HG02970 (cell line): Measurements from ENCODE around the gene MIF.
A peak's percentile ranks its signal among the peaks of the same experiment; 100 is the strongest.

Experiments used
- ATAC-seq: cut with Tn5 transposase; IDR thresholded peaks from one replicate; pipeline ENCODE4 v1.9.1; 2021; ENCODE audit warnings: mild to moderate bottlenecking, moderate library complexity, moderate number of reproducible peaks; ENCODE audit not compliant: unreplicated experiment, low FRiP score

Gene MIF

GRCh38 chr22:23874871-23875270, 19.3 kb upstream of the MIF start:
- no peak for ATAC-seq

- ATAC-seq: no peak
These were observed 18.4 kb upstream of the MIF start for GRCh38 chr22:23875801-23876200.

GRCh38 chr22:23877566-23877965, 16.6 kb upstream of the MIF start:
- no peak for ATAC-seq

- ATAC-seq: no peak
These were observed 16.0 kb upstream of the MIF start for GRCh38 chr22:23878219-23878618.

DNA sequence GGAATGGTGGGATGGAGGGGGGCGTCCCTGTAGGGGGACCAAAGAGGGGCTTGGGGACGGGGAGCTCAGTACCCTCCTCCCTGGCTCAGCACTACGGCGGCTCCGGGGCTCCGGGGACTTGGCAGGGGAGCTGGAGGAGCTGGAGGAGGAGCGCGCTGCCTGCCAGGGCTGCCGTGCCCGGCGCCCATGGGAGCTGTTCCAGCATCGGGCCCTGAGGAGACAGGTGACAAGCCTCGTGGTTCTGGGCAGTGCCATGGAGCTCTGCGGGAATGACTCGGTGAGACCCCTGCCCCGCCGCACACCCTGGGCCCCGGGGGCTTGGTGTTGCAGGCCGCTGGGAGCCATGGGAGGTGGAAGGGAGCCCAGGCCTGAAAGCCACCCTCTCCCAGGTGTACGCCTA, 11.8 kb upstream of the MIF start:
- no peak for ATAC-seq

DNA sequence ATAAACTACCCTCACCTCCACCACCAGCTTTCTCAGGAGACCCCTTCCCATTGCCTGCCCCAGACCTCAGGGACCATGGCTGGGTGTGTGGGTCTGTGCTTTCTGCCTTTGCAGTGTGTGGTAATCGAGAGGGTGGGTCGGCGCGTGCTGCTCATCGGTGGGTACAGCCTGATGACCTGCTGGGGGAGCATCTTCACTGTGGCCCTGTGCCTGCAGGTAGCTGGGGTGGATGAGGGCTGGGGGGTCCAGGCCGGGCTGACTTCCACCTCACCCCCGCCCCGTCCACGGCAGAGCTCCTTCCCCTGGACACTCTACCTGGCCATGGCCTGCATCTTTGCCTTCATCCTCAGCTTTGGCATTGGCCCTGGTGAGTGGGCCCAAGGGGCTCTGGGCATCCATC, 10.5 kb upstream of the MIF start:
- ATAC-seq: no peak

- ATAC-seq: no peak
These were observed 10.0 kb upstream of the MIF start for GRCh38 chr22:23884140-23884539.

GRCh38 chr22:23888615-23889401, 5.4 kb upstream of the MIF start:
- ATAC-seq: no peak

- no peak for ATAC-seq
These were observed 4.6 kb upstream of the MIF start for GRCh38 chr22:23889620-23890019.

- no peak for ATAC-seq
These were observed 2.5 kb upstream of the MIF start for GRCh38 chr22:23891726-23892125.

DNA sequence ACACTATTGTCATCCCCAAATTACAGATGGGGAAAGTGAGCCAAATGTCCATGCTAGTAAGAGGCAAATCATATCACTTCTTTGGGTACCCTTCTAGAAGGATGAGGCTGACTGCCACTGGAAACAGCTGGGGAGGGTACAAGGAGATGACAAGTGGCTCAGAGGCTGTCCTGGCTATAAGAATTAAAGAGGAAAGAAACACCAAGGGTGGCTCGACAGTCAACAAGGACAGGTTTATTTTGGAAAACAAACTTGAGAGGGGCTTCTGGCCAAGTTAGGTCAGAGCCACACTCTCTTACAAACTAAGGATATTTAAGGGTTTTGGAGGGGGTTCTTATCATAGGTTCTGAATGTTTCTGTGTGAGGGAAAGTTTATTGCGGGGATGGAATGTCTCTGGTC, 2.1 kb upstream of the MIF start:
- no peak for ATAC-seq

DNA sequence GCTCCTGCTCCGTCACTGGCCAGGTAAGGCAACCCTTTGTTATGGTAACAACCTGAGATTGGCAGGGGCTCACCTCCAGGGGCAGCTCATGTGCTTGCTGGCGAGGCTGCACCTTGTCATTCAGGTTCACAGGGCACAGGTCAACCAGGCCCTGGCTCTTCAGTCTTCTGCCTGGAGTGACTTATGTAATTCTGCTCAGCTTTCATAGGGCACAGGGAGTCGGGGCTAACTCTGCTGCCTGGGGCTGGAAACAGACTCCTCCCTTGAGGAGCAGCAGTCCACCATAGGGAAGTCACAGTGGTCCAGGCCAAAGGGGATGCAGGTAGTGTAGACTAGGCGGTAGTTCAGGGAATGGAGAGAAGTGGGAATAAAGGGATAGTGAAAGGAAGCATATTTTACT, 1.5 kb upstream of the MIF start:
- ATAC-seq: no peak

- ATAC-seq: no peak
These were observed 850 bp upstream of the MIF start for GRCh38 chr22:23893121-23893944.

DNA sequence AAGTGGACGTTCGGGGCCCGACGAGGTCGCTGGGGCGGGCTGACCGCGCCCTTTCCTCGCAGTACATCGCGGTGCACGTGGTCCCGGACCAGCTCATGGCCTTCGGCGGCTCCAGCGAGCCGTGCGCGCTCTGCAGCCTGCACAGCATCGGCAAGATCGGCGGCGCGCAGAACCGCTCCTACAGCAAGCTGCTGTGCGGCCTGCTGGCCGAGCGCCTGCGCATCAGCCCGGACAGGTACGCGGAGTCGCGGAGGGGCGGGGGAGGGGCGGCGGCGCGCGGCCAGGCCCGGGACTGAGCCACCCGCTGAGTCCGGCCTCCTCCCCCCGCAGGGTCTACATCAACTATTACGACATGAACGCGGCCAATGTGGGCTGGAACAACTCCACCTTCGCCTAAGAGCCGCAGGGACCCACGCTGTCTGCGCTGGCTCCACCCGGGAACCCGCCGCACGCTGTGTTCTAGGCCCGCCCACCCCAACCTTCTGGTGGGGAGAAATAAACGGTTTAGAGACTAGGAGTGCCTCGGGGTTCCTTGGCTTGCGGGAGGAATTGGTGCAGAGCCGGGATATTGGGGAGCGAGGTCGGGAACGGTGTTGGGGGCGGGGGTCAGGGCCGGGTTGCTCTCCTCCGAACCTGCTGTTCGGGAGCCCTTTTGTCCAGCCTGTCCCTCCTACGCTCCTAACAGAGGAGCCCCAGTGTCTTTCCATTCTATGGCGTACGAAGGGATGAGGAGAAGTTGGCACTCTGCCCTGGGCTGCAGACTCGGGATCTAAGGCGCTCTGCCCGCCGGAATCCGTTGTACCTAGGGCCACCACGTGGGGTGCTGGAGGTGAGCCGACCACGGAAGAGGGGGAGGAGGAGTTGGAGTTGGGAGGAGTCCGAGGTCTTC, 771 bp downstream of the MIF start:
- ATAC-seq: peak; percentile 19

DNA sequence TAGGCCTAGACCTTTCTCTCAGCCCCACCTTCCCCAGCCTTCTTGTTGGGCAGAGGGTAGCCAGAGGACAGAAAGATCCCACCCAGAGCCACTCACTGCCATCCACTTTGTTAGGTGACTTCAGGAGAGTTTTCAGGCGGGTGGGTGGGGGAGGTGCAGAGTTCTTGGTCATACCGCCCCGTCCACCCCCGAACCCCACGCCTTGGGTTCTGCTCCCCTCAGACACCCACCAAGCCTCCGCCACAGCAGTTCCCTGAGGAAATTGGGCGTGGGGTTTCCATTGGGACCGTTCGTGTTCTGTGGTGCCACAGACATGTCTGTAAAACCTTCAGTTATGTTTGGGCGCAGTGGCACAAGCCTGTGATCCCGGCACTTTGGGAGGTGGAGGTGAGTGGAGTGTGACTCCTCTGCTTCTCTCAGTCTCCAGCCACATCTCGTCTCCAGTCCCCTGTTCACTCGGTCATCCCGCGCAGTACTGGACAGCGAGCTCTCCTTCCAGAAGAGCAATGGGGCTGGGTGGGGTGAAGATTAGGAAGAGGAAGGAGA, 1.5 kb downstream of the MIF start:
- no peak for ATAC-seq

GRCh38 chr22:23896166-23896522, 2.0 kb downstream of the MIF start:
- no peak for ATAC-seq

- ATAC-seq: no peak
These were observed 2.5 kb downstream of the MIF start for GRCh38 chr22:23896523-23897186.

DNA sequence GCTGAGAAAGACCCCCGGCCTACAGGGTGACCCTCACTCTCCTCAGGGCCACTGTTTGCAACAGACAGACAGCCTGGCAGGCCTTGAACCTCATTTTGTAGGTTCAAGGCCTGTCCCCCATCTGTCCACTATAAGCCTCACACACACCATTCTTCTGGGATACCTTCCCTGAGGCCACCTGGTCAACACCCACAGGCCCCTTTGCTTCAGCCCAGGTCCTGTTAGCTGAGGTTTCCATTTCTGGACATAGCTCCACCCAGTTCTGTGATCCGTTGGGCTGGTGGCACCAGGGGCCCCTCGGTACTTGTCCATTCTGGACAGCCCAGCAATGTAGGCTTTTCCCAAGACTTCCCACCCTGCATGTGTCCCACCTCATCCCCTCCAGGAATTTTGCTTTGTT, 3.1 kb downstream of the MIF start:
- no peak for ATAC-seq

DNA sequence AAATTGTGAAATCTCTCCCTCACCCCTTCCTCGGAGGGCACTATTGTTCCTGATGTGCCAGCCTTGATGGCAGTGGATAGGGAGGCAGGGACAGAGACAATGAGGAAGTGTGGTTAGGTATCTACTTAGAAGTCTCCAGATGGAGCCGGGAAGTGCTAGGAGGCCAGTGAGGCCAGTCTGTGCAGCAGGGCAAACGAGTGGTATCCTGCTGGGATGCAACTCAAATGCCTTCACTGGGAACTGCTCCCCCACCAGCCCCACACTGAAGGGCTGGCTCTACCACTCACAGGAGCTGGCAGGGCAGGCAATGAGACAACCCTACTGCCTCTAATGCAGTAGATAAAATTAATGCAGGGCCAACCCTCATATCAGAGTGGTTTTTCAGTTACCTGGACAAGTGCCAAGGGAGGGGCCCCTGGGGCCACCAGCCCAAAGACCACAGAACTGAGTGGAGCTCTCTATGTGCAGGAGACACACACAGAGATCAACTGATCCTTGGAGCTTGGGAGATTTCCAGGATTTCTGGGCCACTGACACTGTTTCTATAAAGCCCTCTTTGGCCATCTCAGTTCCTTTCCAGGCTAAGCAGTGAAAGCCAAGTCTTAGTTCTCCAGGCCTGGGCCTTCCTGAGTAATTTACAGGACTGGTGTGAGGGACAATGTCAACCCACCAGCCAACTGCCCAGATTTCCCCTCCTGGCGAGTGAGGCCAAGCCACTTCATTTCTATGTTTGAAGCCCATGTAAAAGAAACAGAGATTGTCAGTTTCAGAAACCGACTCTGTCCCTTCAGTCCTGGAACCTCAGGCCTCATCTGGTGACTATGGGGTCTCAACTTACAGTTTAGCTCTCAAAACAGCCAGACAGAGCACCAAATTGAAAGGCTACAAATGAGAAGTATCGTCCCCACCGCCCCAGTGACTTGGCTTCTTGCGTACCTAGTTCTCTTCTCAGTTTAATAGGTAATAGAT, 4.1 kb downstream of the MIF start:
- ATAC-seq: no peak
